ENCODE measurements around the gene TENM3. TPM values are rescaled to one million over a fixed set of nuclear protein-coding genes. Genes with fewer than 3 reads are reported as not detected.

Gene TENM3
- total and polyA plus RNA-seq, 3 donors from 2014 or later, result 10.9 to 42.7 (median 42.2) TPM

- H3K27ac ChIP-seq, result no peak overlapping the region
- H3K36me3 ChIP-seq (ENCODE audit: low read depth, missing control alignments), result no peaks in the 10 kb centered on the region
- no peaks in the 10 kb centered on the region for H3K4me1 ChIP-seq
- intact Hi-C loops (cut with DNase I; ENCODE audit: low total_unique reads), result no loop called here
- H3K9me3 ChIP-seq, result no peaks in the 10 kb centered on the region
- H3K4me3 ChIP-seq, result no peak overlapping the region
- no peaks in the 10 kb centered on the region for H3K27me3 ChIP-seq
- no peak for TF ChIP-seq CTCF (IDR thresholded peaks at IDR 0.05)
- no peak for TF ChIP-seq POLR2A (IDR thresholded peaks at IDR 0.05)
- no peak for DNase-seq
- WGBS, 2 donors, result 73 to 85% methylated on average over 3 of the region's 3 CpGs
Observed at GRCh38 chr4:182320580-182320979, 77.4 kb downstream of the TENM3 start.

DNA sequence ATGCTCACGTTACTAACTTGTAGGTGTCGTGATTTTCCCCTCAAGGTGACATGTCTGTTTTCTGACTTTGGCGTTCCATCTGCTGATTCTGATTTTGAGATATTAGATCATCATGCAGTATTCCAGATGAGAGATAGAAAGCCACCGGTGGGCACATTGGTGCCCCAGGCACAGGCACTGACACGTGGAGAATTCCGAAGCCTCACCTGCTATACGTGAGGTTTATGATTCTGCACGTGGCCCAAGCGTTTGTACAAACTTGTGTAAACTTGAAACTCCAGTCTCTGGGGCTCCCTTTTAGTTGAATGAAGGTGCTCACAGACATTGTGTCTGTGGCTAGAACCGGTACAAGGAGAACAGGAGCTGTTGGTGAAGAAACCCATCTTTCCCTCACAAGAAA, 81.1 kb downstream of the TENM3 start:
- Histone ChIP-seq H3K9me3 (no peaks in the 10 kb centered on the region), H3K27ac (no peak overlapping the region), H3K27me3 (no peaks in the 10 kb centered on the region), H3K4me3 (no peak overlapping the region), H3K4me1 (no peaks in the 10 kb centered on the region), H3K36me3 (ENCODE audit: low read depth, missing control alignments) (no peaks in the 10 kb centered on the region)
- 64 to 73% methylated on average over 10 of the region's 10 CpGs for WGBS, 2 donors
- TF ChIP-seq POLR2A (IDR thresholded peaks at IDR 0.05) (no peak), CTCF (IDR thresholded peaks at IDR 0.05) (no peak)
- DNase-seq, result no peak
- intact Hi-C loops (cut with DNase I; ENCODE audit: low total_unique reads), result no loop called here

DNA sequence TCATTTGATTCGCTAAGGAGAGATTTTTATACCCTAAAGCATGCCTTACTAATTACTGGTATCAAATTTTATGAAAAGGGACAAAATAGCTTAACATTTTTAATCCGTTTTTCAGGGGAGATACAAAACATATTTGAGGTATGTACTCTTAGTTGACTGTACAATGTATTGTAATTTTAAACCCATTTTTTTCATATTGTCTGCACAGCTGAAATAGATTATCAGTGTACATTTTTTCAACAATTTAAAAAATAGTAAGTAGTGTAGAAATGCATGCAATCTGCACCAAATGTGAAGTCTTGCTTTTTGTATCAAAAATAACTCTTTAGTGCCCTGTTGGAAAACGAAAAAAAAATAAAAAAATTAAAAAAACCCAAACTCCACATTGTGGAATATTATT, 82.2 kb downstream of the TENM3 start:
- no peaks in the 10 kb centered on the region for H3K9me3 ChIP-seq
- no peak for DNase-seq
- no peak for TF ChIP-seq CTCF (IDR thresholded peaks at IDR 0.05)
- no peak for TF ChIP-seq POLR2A (IDR thresholded peaks at IDR 0.05)
- intact Hi-C loops (cut with DNase I; ENCODE audit: low total_unique reads), result no loop called here
- H3K27me3 ChIP-seq, result no peaks in the 10 kb centered on the region
- no peaks in the 10 kb centered on the region for H3K36me3 ChIP-seq (ENCODE audit: low read depth, missing control alignments)
- WGBS, 2 donors, result 62 to 78% methylated on average over 3 of the region's 3 CpGs
- no peaks in the 10 kb centered on the region for H3K4me1 ChIP-seq
- H3K4me3 ChIP-seq, result no peak overlapping the region
- no peak overlapping the region for H3K27ac ChIP-seq

- peak overlapping the region in 1 of 2 donors; percentile 15 for H3K4me3 ChIP-seq
- no peaks in the 10 kb centered on the region for H3K9me3 ChIP-seq
- H3K36me3 ChIP-seq (ENCODE audit: low read depth, missing control alignments), result no peaks in the 10 kb centered on the region
- H3K27ac ChIP-seq, result no peak overlapping the region
- TF ChIP-seq POLR2A (IDR thresholded peaks at IDR 0.05), result no peak
- no peak for TF ChIP-seq CTCF (IDR thresholded peaks at IDR 0.05)
- WGBS, 2 donors, result 56 to 67% methylated on average over 16 of the region's 16 CpGs
- no peak for DNase-seq
- no peaks in the 10 kb centered on the region for H3K4me1 ChIP-seq
- H3K27me3 ChIP-seq, result no peaks in the 10 kb centered on the region
- intact Hi-C loops (cut with DNase I; ENCODE audit: low total_unique reads), result no loop called here
Observed at GRCh38 chr4:182325848-182326255, 82.7 kb downstream of the TENM3 start.

- TF ChIP-seq POLR2A (IDR thresholded peaks at IDR 0.05), result no peak
- intact Hi-C loops (cut with DNase I; ENCODE audit: low total_unique reads), result no loop called here
- Histone ChIP-seq H3K4me3 (no peak overlapping the region), H3K27me3 (no peaks in the 10 kb centered on the region), H3K27ac (no peak overlapping the region), H3K9me3 (no peaks in the 10 kb centered on the region), H3K36me3 (ENCODE audit: low read depth, missing control alignments) (no peaks in the 10 kb centered on the region), H3K4me1 (no peaks in the 10 kb centered on the region)
- 89 to 94% methylated on average over 7 of the region's 7 CpGs for WGBS, 2 donors
- DNase-seq, result no peak
Observed at GRCh38 chr4:182328505-182328904, 85.3 kb downstream of the TENM3 start.

Data from testis (tissue), 3 donors.